Osteocyte (in vitro differentiated cells): ENCODE data around the gene THTPA. TPM values are rescaled to one million over a fixed set of nuclear protein-coding genes. Genes with fewer than 3 reads are reported as not detected.

Experiments
- DNase-seq: peaks from one replicate; pipeline ENCODE4 v3.0.0; 2021; ENCODE audit warnings: mixed read lengths; ENCODE audit not compliant: unreplicated experiment; ENCODE audit errors: extremely low spot score
- H3K27ac Mint-ChIP-seq: one replicate; pipeline ENCODE4 v1.8.0; 2021; ENCODE audit warnings: mild to moderate bottlenecking, mixed read lengths; ENCODE audit not compliant: unreplicated experiment
- H3K27me3 Mint-ChIP-seq: one replicate; pipeline ENCODE4 v1.8.0; 2021; ENCODE audit warnings: mixed read lengths; ENCODE audit not compliant: unreplicated experiment
- H3K36me3 Mint-ChIP-seq: one replicate; pipeline ENCODE4 v1.8.0; 2021; ENCODE audit warnings: mixed read lengths; ENCODE audit not compliant: unreplicated experiment
- H3K4me1 Mint-ChIP-seq: one replicate; pipeline ENCODE4 v1.8.0; 2021; ENCODE audit warnings: mixed read lengths; ENCODE audit not compliant: unreplicated experiment
- H3K4me3 Mint-ChIP-seq: one replicate; pipeline ENCODE4 v1.8.0; 2021; ENCODE audit warnings: mild to moderate bottlenecking, moderate library complexity, mixed read lengths; ENCODE audit not compliant: unreplicated experiment
- H3K9me3 Mint-ChIP-seq: one replicate; pipeline ENCODE4 v1.8.0; 2021; ENCODE audit warnings: mixed read lengths; ENCODE audit not compliant: unreplicated experiment
- CTCF ChIP-seq: fragments of 200-600 bp; sonication (generic); IDR thresholded peaks from 2 replicates; pipeline ENCODE4 v1.5.0; 2021; ENCODE audit warnings: antibody characterized with exemption, mild to moderate bottlenecking, moderate library complexity
- total RNA-seq: library from RNA; stranded (reverse); gene quantifications from 2 replicates; pipeline ENCODE4 v1.2.1, GENCODE V29; 2021

Gene THTPA
- total RNA-seq, 1 donor from 2014 or later: 25.7 TPM

GRCh38 chr14:23566112-23566777 is 10.2 kb downstream of the THTPA start:
- H3K4me3 Mint-ChIP-seq: peak overlapping the region; percentile 94
- no peaks in the 10 kb centered on the region for H3K36me3 Mint-ChIP-seq
- peaks cover 23% of the 10 kb centered on the region for H3K4me1 Mint-ChIP-seq
- DNase-seq: no peak
- no peaks in the 10 kb centered on the region for H3K9me3 Mint-ChIP-seq
- peak overlapping the region; percentile 88 for H3K27ac Mint-ChIP-seq
- TF ChIP-seq CTCF: no peak
- H3K27me3 Mint-ChIP-seq: peaks cover 2% of the 10 kb centered on the region

- peak overlapping the region; percentile 88 for H3K27ac Mint-ChIP-seq
- DNase-seq: no peak
- peaks cover 7% of the 10 kb centered on the region for H3K27me3 Mint-ChIP-seq
- H3K4me1 Mint-ChIP-seq: peaks cover 23% of the 10 kb centered on the region
- no peaks in the 10 kb centered on the region for H3K9me3 Mint-ChIP-seq
- peak overlapping the region; percentile 94 for H3K4me3 Mint-ChIP-seq
- TF ChIP-seq CTCF: peak; percentile 31
- no peaks in the 10 kb centered on the region for H3K36me3 Mint-ChIP-seq
These were observed 10.7 kb downstream of the THTPA start for GRCh38 chr14:23566778-23567185.

DNA sequence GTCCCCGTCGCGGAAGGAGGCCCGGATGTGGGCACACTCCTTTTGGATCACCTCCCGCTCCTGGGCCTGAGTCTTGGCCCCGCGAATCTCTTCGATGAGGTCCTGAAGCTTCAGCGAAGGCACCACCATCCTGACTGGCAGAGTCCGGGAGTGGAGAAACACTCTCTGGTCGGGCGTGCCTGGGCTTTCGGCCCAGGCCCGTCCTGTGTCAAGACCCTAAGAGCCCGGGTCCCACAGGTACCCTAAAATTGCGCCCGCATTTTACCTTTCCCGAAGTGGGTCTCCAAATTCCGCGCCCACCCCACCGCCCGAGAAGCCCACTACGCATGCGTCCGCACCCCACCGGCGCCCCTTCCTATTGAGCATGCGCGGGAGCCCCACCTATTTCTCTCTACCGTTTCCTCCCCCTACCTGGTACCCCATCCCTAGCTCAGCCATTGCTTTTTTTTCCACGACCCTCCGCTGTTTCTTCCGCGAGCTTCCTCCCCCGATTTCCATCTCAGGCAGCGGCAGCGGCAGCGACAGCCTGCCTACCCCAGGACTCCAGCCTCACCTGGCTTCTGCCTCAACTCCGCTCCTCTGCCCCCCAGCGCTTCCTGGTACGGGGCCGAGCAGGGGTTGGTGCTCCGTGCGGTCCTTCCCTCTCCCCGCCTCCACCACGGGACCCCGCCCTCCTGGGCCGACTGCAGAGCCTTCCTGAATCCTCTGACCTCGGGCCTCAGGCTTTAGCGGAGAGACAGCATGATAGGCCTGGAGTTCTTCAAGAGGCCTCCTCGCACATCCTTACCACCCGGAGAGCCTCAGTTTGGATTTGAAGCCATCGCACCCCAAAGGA is 11.3 kb downstream of the THTPA start, which contains the start of gene AP1G2:
AP1G2 (minus strand) TSS at position 606 of the 835 bp plus-strand sequence; CDS start at position 129, 477 bp downstream.
- Mint-ChIP-seq H3K4me3 (peak within 1 kb of the TSS; percentile 94), H3K36me3 (no peaks in the 10 kb centered on the region), H3K4me1 (peaks cover 23% of the 10 kb centered on the region), H3K27me3 (peaks cover 13% of the 10 kb centered on the region), H3K9me3 (no peaks in the 10 kb centered on the region), H3K27ac (peak within 1 kb of the TSS; percentile 88)
- TF ChIP-seq CTCF: no peak
- DNase-seq: no peak

- peak overlapping the region; percentile 88 for H3K27ac Mint-ChIP-seq
These were observed 12.0 kb downstream of the THTPA start for GRCh38 chr14:23568021-23568599.

More at GRCh38 chr14:23568021-23568599, 12.0 kb downstream of the THTPA start:
- Mint-ChIP-seq H3K4me1 (peaks cover 23% of the 10 kb centered on the region), H3K9me3 (no peaks in the 10 kb centered on the region), H3K27me3 (peaks cover 20% of the 10 kb centered on the region), H3K4me3 (peak overlapping the region; percentile 94), H3K36me3 (no peaks in the 10 kb centered on the region)
- TF ChIP-seq CTCF: no peak
- DNase-seq: no peak
